GM19240 (cell line): Measurements from ENCODE around the gene EBF4.

Source experiments
- DNase-seq: peaks from one replicate; pipeline ENCODE4 v3.0.0; 2011; ENCODE audit warnings: low spot score; ENCODE audit not compliant: insufficient read length

EBF4 gene

DNA sequence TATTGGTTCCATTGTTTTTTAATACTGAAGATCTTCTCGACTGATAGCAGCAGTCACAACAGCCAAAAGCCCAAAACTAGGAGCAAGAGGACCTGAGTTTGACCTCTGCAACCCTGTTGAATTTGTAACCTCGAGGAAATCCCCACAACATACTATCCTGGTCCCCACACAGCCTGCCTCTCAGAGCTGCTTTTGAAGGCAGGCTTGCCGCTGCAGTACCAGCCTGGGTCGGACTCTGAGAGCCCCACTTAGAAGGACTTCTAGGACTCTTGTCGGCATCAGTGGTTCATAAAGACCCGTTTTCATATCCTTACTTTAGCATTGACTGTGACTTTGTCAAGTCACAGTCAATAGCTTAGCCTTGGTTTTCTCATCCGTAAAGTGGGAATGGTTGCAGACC, 49.3 kb downstream of the EBF4 start:
- no peak for DNase-seq

DNA sequence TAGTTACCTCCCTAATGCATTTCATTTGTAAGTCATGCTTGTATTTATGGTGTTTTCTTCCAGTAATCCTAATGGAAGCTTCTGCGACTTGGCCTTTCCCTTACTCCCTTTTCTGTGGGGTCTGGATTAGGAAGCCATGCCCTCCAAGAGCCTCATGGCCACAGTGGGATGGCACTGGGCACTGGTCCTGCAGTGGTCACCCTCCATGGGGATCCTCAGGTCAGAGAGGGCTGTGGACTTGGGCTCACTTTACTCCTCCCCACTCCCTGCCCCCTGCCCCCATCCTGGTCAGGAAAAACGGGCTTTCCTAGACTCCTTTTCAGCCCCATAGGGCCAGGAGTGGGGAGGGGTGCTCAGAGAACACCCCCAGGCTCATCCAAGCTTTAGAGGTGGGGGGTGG, 49.9 kb downstream of the EBF4 start:
- DNase-seq = no peak

DNA sequence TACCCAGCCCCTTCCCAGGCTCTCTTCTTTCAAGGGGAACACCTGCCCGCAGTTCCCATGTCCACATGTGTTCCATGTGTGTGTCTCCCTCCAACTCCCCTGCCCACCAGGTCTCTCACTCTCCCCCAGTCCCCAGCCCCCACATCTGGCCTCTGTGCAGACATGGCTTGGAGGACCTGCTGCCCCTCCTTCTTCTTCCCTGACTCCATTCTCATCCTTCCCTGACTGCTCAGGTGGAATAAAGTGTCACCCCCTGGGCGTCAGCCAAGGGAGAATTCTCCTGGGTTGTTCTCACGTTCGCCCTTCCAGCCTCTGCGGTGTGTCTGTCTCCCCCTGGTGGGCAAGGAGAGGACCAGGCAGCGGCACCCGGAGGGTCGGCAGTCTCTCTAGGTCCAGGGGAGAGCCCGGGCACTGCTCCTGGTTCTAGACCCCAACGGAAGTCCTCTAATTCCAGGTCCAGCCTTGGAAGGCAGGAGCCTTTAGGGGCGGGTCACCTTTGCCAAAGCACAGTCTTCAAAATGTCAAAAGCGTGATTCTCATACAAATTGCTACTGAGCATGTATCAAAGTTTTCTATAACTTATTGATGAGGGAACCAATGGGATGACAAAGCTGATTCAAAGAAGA, 50.5 kb downstream of the EBF4 start:
- peak; percentile 81 for DNase-seq

DNA sequence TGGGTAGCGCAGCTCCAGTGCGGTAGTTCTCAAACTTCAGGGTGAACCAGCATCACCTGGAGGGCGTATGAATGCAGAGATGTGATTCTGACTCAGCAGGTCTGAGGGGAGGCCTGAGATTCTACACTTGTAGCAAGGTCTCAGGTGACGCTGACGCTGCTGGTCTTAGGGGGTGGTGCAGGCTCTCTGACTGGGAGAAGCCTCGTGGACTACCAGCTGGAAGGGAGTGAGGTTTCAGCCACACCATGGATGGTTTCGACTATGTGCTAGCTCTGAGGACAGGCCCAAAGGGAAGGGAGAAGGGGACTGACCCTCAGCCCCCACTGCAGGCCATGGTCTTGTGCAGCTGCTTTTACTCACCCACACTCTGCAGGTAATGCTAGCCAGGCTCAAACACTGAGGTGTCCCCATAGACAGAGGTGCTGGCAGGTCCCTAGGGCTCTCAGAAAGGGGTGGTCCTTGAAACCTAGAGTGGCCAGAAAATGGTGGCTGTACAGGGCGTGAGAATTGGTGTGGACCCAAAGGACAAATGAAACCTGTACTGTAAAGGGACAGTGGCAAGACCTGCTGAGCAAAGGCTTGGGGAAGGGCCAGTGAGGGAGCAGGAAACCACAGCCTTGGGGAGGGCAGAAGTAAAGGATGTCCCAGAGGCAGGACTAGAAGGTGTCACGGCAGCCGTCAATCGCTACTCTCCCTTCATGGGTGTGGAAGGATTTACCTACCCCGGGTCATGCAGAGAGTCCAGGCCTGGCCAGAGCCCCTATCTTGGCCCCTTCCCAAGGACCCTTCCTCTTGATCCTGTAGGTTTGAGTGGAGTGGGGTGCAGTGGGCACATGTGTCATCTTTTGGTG, 52.7 kb downstream of the EBF4 start:
- DNase-seq = no peak

DNA sequence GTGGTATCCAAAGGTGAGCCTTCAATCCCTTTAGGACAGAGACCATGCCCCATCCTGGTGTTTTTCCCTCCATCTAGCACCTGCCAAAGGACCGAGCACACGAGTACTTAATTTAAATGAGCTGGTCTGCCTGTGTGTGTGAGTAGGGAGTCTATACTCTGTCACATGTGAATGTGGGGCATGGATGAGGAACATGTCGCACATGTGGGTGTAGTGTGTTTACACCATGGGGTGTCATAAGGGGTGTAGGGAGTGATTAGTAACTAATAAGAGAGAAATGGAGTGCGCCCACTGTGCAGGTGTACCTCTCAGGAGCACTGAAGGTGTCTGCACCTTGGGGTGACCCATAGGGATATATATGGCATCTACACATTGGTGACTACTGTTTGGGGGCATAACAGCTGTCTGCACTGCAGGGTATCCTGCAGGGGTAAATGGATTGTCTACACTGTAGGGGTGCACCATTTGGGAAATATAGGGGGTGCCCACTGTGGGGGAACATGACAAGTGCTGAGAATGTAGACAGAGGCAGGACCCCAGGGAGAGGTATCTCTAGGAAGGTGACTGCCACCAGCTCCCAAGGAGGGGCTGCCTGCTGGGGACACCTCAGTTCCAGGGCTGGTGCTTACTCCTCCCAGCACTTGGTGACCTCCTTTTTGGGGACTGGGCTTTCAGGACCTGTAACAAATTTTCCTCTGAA, 53.5 kb downstream of the EBF4 start:
- DNase-seq = no peak

DNA sequence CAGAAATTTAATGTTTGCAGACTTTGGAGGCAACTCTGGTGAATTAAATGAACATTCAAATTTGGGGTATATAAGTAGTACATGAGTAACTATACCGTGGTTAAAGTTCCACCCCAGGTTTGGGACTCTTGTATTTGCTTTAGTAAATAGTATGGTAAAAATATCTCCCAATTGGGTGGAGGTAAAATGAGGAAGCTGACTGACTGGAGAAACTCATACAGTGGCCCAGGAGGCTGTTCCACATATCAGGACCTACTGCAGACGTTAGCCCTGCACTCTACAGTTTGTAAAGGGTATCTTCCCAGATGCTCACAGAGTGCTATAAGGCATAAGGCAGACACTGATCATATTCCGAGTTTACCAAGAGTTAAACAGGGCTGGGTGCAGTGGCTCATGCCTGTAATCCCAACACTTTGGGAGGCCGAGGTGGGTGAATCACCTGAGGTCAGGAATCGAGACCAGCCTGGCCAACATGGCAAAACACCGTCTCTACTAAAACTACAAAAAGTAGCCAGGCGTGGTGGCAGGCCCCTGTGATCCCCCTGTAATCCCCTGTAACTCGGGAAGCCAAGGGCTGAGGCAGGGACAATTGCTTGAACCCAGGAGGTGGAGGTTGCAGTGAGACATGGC, 54.2 kb downstream of the EBF4 start:
- DNase-seq = no peak

DNA sequence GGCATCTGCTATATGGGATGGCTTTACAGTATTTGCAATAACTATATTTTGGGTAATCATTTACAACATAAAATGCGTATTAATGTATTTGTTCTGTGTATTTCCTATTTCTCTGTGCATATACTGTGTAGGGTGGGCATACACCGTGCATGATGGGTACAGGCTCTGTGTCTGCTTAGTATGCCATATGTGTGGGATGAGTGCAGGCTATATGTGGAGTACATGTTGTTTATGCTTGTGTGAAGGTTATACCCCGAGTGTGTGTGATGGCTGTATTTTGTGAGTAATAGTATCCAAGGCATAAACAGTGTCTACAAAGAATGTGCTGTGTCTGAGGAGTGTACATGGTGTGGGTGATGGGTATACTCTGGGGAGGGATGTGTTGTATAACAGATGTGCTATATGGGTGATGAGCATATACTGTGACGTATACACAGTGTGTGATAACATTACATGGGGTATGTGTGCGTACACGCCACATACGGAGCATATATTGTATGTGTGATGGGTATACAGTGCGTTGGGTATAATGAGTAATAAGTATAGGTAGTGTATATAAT, 55.2 kb downstream of the EBF4 start:
- no peak for DNase-seq

DNA sequence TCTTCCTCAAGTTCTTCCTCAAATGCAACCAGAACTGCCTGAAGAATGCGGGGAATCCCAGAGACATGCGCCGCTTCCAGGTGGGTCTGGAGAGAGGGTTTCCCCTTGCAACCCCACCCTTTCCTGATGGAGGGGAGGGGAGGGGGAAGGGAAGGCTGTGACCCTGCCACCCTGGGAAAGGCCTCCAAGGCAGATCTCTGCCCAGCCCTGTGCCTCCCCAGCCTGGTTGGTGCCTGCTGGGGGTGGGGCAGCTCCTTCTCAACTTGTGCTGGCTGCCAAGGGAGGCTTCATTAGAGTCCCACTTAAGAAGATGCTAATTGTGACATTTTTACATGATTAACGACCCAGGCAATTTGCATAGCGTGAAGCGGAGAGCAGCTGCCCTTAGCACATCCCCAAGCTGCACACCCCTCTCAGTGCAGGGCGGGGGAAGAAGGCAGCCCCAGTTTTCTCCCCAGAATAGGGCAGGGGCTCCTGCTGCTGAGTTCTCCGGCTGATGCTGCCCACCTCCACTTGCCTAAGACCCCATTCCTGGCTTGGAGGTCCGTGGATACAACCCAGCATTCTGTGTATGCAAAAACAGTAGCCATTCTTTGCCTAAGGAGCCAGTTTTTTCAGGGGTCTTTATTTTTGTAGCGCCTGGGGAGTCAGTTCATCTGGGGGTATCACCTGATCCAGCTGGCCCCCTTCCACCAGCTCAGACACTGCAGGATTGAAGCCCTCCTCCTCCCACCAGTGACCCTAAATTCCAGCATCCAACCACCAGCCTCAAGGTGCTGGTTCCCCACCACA, 56.2 kb downstream of the EBF4 start:
- no peak for DNase-seq

DNA sequence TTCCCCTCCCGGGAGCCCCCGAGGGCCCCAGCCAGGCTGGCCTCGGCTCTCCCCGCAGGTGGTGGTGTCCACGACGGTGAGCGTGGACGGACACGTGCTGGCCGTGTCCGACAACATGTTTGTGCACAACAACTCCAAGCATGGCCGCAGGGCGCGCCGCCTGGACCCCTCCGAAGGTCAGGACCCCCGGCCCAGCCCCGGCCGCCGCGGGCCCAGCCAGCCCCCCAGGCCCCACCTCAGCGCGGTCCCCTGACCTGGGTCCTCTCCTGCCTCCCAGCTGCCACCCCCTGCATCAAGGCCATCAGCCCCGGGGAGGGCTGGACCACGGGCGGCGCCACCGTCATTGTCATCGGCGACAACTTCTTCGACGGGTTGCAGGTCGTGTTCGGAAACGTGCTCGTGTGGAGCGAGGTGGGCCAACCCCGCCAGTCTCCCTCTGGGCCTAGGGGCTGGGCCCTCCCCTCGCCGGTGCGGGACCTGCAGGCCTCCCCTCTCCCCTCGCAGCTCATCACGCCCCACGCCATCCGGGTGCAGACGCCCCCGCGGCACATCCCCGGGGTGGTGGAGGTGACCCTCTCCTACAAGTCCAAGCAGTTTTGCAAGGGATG, 56.9 kb downstream of the EBF4 start:
- DNase-seq = no peak

DNA sequence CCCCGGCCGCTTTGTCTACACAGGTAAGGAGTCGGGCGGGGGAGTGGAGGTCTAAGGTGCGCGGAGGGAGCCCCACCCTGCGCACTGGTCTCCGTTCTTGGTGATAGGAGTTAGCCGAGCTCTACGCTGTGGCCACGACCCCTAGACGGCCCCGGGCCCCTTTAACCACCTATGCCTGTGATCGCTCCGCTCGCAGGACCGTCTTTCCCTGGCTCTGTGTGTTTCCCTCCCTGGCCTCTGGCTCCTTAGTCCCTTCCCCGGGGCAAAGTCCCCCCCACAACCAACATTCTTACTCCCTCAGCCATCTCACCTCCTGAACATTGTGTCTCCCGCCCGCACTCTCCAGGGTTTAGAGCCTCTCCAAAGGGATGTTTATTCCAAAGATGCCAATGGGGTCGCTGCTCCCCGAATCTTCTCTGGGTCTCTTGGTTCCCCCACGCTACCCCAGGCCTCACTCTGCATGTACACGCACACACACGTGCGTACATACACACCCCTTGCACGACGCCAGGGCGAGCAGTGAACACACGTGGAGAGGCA, 57.4 kb downstream of the EBF4 start:
- no peak for DNase-seq

DNA sequence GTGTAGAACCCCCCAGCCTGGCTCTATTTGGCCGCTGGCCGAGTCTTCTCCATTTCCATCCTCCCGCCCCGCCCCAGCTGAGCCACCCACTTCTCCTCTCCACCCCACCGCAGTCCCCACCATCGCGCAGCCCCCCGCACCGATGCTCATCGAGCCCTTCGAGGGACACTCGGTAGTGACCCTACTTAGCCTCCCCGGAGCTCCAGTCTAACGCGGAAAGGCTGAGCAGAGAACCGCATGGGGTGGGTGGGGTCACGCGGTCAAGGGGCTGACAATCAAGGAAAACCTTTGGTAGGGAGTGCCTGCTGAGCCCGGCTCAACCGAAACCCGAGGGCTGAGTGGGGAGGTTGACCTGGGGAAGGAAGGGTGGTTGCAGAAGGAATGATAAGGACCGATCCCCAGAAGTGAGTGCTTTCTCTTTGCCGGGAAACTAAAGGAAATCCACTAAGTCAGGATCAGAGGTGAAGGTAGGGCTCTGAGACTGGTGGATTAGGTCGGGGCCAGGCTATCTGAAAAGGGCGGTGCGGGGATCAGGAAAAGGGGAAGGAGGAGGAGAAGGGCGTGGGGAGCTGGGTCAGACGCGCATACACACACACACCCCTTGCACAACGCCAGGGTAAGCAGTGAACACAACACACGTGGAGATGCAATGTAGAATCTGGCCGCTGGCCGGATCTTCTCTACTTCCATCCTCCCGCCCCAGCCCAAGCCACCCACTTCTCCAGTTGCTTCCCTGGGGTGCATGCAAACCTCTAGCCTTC, 58.1 kb downstream of the EBF4 start:
- DNase-seq = no peak

DNA sequence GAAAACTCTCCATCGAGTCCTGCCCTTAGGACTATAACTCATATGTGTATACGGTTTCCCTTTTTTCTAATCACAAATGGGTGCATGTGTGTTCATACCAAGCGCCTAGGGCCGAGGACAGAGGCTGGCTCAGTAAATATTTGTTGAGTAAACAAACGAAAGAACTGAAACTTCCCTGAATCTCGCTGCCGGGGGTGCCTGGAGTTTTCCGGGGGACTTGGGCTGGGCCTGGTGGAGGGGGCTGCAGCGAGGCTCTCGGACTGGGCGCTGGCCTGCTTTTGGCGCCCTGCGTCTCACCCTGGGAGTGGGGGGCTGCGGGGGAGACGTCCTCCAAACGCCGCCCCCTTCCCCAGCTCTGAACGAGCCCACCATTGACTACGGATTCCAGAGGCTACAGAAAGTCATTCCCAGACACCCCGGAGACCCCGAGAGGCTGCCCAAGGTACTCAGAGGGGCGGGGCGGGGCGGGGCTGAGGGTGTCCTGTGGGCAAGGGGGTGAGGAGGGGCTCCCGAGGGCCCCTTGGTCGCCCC, 58.8 kb downstream of the EBF4 start:
- DNase-seq = no peak

DNA sequence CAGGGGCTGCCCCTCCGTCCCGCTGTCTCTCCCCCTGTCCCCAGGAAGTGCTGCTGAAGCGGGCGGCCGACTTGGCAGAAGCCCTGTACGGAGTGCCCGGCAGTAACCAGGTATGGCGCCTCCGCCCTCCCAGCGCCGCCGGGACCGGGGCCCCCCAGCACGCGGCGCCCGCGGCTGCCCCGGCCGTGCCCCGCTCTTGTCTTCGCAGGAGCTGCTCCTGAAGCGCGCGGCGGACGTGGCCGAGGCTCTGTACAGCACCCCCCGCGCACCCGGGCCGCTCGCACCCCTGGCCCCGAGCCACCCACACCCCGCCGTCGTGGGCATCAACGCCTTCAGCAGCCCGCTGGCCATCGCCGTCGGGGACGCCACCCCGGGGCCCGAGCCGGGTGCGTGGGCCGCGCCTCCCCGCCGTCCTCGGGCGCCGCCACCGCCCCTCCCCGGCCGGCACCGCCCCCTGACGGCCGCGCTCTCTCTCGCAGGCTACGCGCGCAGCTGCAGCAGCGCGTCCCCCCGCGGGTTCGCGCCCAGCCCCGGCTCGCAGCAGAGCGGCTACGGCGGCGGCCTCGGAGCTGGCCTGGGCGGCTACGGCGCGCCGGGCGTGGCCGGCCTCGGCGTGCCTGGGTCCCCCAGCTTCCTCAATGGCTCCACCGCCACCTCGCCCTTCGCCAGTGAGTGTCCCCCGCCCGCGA, 59.4 kb downstream of the EBF4 start:
- no peak for DNase-seq

DNA sequence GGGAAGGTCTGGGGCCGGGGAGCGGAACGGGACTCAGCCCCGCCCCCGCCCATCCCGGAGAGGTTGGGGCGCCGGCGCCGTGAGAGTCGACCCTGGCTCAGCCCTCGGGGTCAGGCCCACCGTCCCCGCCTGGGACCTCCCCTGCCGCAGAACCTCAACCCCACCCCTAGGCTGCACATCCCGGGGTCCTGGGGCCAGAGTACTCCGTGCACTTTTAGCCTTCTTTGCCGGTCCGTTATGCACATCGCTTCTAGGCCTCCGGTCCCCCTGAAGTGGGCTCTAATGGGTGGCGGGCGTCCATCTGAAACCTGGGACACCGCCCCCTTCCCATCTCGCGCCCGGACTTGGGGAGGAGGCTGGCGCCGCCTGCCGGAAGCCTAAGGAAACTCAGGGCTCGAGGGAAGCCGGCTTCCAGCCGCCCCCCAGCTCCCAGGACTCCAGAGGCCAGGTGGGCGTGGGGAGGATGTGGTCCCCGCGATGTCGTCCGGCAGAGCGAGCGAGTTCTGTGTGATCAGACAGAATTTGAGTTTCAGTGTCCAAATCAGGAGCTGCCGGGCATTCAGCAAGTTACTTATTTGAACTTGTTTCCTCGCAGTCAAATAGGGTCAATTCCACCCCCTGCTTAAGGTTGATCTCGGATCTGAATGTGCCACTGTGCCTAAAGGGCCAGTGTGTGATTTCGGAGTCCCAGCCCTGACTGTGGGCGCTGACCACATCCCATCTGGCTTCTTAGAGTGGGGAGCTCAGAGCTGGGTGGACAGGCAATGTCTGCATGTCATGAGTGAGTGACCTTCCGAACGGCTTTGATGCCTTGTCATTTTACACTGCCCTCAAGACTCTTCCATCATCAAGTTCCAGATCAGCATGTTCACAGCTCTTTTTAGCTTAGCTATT, 60.2 kb downstream of the EBF4 start:
- DNase-seq = no peak

DNA sequence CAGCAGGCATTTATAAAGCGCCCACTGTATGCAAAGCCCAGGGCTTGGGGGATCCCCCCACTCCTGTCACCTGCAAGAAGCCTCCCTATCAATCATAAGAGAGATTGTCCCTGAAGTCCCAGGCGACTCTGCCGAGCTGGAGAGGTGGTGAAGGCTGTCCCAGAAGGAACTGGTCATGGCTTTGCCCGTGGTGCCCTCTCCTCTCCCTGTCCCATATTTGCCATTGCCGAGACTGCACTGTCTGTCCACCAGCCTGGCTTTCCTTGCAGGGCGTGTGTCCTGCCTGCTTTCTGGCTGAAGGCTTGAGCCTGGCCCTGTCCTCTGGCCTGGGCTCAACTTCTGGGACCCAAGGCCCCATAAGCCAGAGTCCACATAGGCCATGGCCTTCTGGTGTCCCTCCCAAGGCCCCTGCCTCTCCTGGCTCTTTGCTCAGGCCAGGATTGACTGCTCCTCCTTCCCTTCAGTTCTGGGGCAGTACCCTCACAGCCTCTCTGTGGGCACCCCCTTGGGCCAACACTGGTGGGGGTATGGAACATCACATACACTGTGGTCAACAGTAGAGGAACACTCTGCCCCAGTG, 61.0 kb downstream of the EBF4 start:
- no peak for DNase-seq

DNA sequence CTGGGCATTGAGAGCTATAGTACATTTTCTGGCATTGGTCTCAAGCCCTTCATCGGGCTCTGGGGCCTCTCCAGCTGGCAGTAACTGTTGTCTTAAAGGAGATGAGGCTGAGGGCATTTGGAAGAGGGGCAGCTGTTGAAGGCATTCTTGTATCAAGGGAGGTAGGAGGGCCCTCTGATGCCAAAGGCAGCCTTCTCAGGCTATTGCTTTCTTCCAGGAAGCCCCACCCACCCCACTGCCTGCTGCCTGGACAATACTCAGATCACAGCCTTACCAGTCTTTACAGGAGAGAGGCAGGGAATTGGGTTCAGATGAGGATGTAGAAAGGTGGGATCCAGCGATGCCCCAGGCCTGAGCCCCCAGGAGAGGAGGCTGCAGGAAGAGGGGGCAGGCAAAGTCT, 61.8 kb downstream of the EBF4 start:
- DNase-seq = no peak

DNA sequence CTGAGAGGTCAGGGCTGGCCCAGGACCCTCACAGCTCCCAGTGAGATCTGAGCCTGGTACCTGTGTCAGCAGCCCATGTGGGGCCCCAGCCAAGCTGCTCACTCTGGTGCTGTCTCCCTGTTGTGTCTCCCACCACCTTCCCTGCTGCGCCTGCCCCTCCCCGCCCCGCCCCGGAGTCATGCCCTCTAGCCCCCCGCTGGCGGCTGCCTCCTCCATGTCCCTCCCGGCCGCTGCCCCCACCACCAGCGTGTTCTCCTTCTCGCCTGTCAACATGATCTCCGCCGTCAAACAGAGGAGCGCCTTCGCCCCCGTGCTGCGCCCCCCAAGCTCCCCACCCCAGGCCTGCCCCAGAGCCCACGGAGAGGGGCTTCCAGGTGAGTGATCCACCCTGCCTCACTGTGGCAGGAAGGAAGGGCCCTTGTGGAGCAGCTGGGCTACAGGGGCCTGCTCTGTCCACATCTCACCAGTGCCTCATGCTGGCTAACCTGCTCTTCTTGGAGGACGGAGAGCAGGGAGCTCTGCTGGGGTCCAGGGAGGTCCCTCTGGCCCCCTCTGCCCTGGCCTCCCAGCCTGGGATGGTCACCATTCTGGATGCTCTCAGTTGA, 63.0 kb downstream of the EBF4 start:
- no peak for DNase-seq
